GM23338 (cell line): ENCODE data around the gene PCDH1. TPM values are rescaled to one million over a fixed set of nuclear protein-coding genes. Genes with fewer than 3 reads are reported as not detected.

ENCODE experiments used
- ATAC-seq: fragments of 200-7000 bp; cut with Tn5 transposase; 3 replicates; pipeline ENCODE4 v1.9.1; 2020
- DNase-seq: peaks from one replicate; pipeline ENCODE4 v3.0.0-alpha.2; 2015; ENCODE audit warnings: low spot score
- H2AFZ ChIP-seq: fragments of 200-600 bp; sonication (generic); 2 replicates; pipeline ENCODE4 v1.8.0; 2016; ENCODE audit warnings: antibody characterized with exemption, mild to moderate bottlenecking, moderate library complexity
- H3F3A ChIP-seq: fragments of 200-600 bp; sonication (generic); replicated peaks from 2 replicates; pipeline ENCODE4 v1.8.0; 2017; ENCODE audit warnings: antibody characterized with exemption, mixed run types, low read depth
- H3K27ac ChIP-seq: fragments of 200-600 bp; sonication (generic); 2 replicates; pipeline ENCODE4 v1.6.1; 2016; ENCODE audit warnings: low read depth
- H3K27me3 ChIP-seq: fragments of 200-600 bp; sonication (generic); 2 replicates; pipeline ENCODE4 v1.8.0; 2016; ENCODE audit warnings: mild to moderate bottlenecking, mixed run types, moderate library complexity; ENCODE audit not compliant: insufficient read depth
- H3K36me3 ChIP-seq: fragments of 200-600 bp; sonication (generic); 2 replicates; pipeline ENCODE4 v1.8.0; 2016; ENCODE audit warnings: mild to moderate bottlenecking; ENCODE audit not compliant: insufficient read depth
- H3K4me1 ChIP-seq: fragments of 200-600 bp; sonication (generic); 2 replicates; pipeline ENCODE4 v1.8.0; 2016; ENCODE audit warnings: mild to moderate bottlenecking, moderate library complexity; ENCODE audit not compliant: insufficient read depth
- H3K4me2 ChIP-seq: fragments of 200-600 bp; sonication (generic); 2 replicates; pipeline ENCODE4 v1.7.1; 2017; ENCODE audit warnings: mixed run types
- H3K4me3 ChIP-seq: fragments of 200-600 bp; sonication (generic); 2 replicates; pipeline ENCODE4 v1.6.1; 2016; ENCODE audit warnings: mixed run types
- H3K79me2 ChIP-seq: fragments of 200-600 bp; sonication (generic); replicated peaks from 2 replicates; pipeline ENCODE4 v1.8.0; 2017; ENCODE audit warnings: mild to moderate bottlenecking; ENCODE audit not compliant: insufficient read depth
- H3K9me2 ChIP-seq: fragments of 200-600 bp; sonication (generic); 2 replicates; pipeline ENCODE4 v1.8.0; 2017; ENCODE audit not compliant: insufficient read depth
- H4K20me1 ChIP-seq: fragments of 200-600 bp; sonication (generic); replicated peaks from 2 replicates; pipeline ENCODE4 v1.8.0; 2017; ENCODE audit warnings: mild to moderate bottlenecking; ENCODE audit not compliant: insufficient read depth
- H3K27ac Mint-ChIP-seq: 2 replicates; pipeline ENCODE4 v1.8.0; 2020; ENCODE audit warnings: inconsistent platforms, mild to moderate bottlenecking, moderate library complexity, mixed read lengths
- H3K27me3 Mint-ChIP-seq: 3 replicates; pipeline ENCODE4 v1.8.0; 2022; ENCODE audit warnings: low read depth, mild to moderate bottlenecking, moderate library complexity, mixed read lengths, inconsistent platforms; ENCODE audit not compliant: insufficient read depth, poor library complexity
- H3K36me3 Mint-ChIP-seq: 3 replicates; pipeline ENCODE4 v1.8.0; 2021; ENCODE audit warnings: low read depth, mild to moderate bottlenecking, inconsistent platforms, moderate library complexity, mixed read lengths
- H3K4me1 Mint-ChIP-seq: 3 replicates; pipeline ENCODE4 v1.8.0; 2020; ENCODE audit warnings: mild to moderate bottlenecking, inconsistent platforms, mixed read lengths
- H3K4me3 Mint-ChIP-seq: 3 replicates; pipeline ENCODE4 v1.8.0; 2021; ENCODE audit warnings: moderate library complexity, mild to moderate bottlenecking, inconsistent platforms, mixed read lengths
- H3K9me3 Mint-ChIP-seq: 3 replicates; pipeline ENCODE4 v1.8.0; 2020; ENCODE audit warnings: moderate library complexity, mild to moderate bottlenecking, inconsistent platforms, mixed read lengths
- CREB1 ChIP-seq: fragments of 250-450 bp; sonication (Bioruptor Pico); IDR thresholded peaks from 2 replicates; pipeline ENCODE4 v1.5.0; 2020; ENCODE audit warnings: low read depth, mild to moderate bottlenecking, moderate library complexity
- EZH2 ChIP-seq: fragments of 200-600 bp; sonication (generic); IDR thresholded peaks from one replicate; pipeline ENCODE4 v1.8.0; 2017; ENCODE audit warnings: antibody characterized with exemption, mild to moderate bottlenecking, low read depth; ENCODE audit not compliant: unreplicated experiment
- POLR2AphosphoS5 ChIP-seq: IDR thresholded peaks from 2 replicates; pipeline ENCODE4 v1.6.1; 2016; ENCODE audit warnings: antibody characterized with exemption, low read depth
- ZNF114 ChIP-seq: fragments of 250-450 bp; sonication (Bioruptor Pico); IDR thresholded peaks from 2 replicates; pipeline ENCODE4 v1.5.0; 2020; ENCODE audit warnings: mild to moderate bottlenecking, moderate library complexity
- ZNF331 ChIP-seq: fragments of 250-450 bp; sonication (Bioruptor Pico); IDR thresholded peaks from 2 replicates; pipeline ENCODE4 v1.5.0; 2020; ENCODE audit warnings: low read depth, mild to moderate bottlenecking, moderate library complexity
- polyA plus RNA-seq: library from polyadenylated mRNA; unstranded; fragments of >200 nt; fragmentation: Nextera tagmentation; extraction: Ambion mirVana; gene quantifications from 2 replicates; pipeline ENCODE4 v1.2.1, GENCODE V29; 2016
- total RNA-seq: library from RNA; depleted of rRNA; stranded (reverse); fragments of >200 nt; shearing (Covaris generic); gene quantifications from 2 replicates; pipeline ENCODE4 v1.2.3, GENCODE V29; 2014
- TF ChIP-seq, protein P1 (sequence below), 2 experiments: fragments of 200-600 bp in 1 of 2; sonication (generic) in 1 of 2; conservative IDR thresholded peaks; 2 replicates each; pipeline versions ENCODE4 v1.5.1 to v1.6.1; 2016 to 2017; ENCODE audit warnings: antibody characterized with exemption in 2 of 2, low read depth in 2 of 2, mild to moderate bottlenecking in 2 of 2, moderate library complexity in 1 of 2
- TF ChIP-seq, protein P2 (sequence below): fragments of 250-450 bp; sonication (Bioruptor Pico); IDR thresholded peaks from 2 replicates; pipeline ENCODE4 v1.5.0; 2020; ENCODE audit warnings: mild to moderate bottlenecking, moderate library complexity
- TF ChIP-seq, protein P3 (sequence below): IDR thresholded peaks from 2 replicates; pipeline ENCODE4 v1.6.1; 2016; ENCODE audit warnings: antibody characterized with exemption

PCDH1 gene
- total and polyA plus RNA-seq, 2 experiments from 2014 or later: 26.2 to 183 TPM

DNA sequence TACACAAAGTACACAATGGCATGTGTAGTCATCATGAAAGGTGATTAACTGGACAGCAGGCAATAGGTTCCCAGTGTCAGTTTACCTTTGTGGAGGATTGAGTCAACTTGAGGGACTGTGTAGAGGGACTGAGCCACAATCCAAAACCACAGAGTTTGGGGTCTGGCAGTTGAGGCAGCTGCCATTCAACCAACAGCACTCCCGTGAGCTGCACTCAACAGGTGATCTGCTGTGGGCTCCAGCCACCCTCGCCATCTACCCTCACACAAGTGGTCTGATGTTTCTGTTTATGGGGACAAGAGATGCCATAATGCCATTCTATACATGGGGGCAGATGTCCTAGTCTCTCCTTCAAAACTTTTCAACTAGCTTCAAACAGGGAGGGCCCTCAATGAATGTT is 42.6 kb upstream of the PCDH1 start:
- Mint-ChIP-seq H3K9me3 (no peaks in the 10 kb centered on the region; the same call in 2 of the 3 replicates), H3K36me3 (peaks cover 14% of the 10 kb centered on the region), H3K27ac (no peak overlapping the region), H3K4me3 (no peak overlapping the region), H3K4me1 (peaks cover 12% of the 10 kb centered on the region), H3K27me3 (peaks cover 20% of the 10 kb centered on the region)
- Histone ChIP-seq H3K4me2 (no peak overlapping the region), H3K79me2 (peaks cover 15% of the 10 kb centered on the region), H2AFZ (no peak overlapping the region), H3K27me3 (no peaks in the 10 kb centered on the region), H3K4me3 (no peak overlapping the region), H3F3A (peaks cover 16% of the 10 kb centered on the region), H3K4me1 (peaks cover 21% of the 10 kb centered on the region), H4K20me1 (no peaks in the 10 kb centered on the region), H3K9me2 (0 out of 2 replicates have a peak, but pooled peaks cover 3% of the 10 kb centered on the region), H3K27ac (no peak overlapping the region), H3K36me3 (peaks cover 9% of the 10 kb centered on the region; the same call in 1 of the 2 replicates)
- TF ChIP-seq CREB1 (CRISPR knock-in tag) (no peak), ZNF114 (CRISPR knock-in tag) (no peak)
- TF ChIP-seq, protein P1, sequence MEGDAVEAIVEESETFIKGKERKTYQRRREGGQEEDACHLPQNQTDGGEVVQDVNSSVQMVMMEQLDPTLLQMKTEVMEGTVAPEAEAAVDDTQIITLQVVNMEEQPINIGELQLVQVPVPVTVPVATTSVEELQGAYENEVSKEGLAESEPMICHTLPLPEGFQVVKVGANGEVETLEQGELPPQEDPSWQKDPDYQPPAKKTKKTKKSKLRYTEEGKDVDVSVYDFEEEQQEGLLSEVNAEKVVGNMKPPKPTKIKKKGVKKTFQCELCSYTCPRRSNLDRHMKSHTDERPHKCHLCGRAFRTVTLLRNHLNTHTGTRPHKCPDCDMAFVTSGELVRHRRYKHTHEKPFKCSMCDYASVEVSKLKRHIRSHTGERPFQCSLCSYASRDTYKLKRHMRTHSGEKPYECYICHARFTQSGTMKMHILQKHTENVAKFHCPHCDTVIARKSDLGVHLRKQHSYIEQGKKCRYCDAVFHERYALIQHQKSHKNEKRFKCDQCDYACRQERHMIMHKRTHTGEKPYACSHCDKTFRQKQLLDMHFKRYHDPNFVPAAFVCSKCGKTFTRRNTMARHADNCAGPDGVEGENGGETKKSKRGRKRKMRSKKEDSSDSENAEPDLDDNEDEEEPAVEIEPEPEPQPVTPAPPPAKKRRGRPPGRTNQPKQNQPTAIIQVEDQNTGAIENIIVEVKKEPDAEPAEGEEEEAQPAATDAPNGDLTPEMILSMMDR (conservative IDR thresholded peaks at IDR 0.05; ENCODE audit: low read depth in 2 of 2): no peak
- DNase-seq: no peak
- ATAC-seq: no peak

DNA sequence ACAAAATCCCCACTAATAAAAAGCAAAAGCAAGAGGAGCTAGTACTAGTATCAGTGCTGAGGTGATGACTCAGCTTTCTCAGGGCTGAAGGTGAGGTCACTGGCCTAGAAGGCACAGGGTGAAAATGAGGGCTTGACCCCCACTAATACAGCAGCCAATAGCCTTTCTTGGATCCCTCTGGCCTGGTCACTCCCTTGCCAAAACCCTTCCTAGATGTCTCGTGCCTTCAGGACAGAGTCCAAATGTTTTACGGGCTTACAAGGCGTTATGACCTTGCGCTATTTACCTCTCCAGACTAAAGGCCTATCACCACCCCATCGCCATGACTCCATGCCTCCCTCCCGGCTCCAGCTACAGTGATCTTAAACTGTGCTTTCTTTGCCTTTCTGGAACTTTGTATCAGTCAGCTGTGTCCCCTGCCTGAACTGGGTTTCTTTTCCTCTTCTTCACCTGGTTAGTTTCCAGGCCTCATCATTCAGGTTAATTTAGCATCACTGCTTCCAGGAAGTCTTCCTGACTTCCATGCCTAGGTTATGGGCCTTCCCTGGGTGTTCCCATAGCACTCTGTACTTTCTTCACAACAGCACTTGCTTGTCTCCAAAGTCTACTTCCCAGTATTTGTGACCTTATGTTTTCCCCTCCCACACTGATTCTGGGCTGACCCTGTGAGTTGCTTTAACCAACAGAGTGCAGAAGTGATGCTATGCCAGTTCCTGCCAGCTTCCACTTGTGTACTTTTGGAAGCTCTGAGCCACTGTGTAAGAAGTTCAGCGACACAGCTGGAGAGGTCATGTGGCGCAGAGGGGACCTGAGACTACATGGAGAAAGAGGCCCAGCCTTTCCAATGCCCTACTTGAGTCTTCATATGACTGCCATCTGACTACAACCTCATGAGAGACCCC is 41.3 kb upstream of the PCDH1 start:
- Mint-ChIP-seq H3K27ac (peak overlapping the region; percentile 44), H3K27me3 (peaks cover 32% of the 10 kb centered on the region), H3K4me1 (peaks cover 22% of the 10 kb centered on the region), H3K36me3 (peaks cover 6% of the 10 kb centered on the region), H3K9me3 (no peaks in the 10 kb centered on the region; the same call in 2 of the 3 replicates), H3K4me3 (no peak overlapping the region)
- Histone ChIP-seq H3K79me2 (peaks cover 3% of the 10 kb centered on the region), H3F3A (peaks cover 24% of the 10 kb centered on the region), H2AFZ (no peak overlapping the region), H3K27ac (no peak overlapping the region), H3K4me1 (peaks cover 25% of the 10 kb centered on the region), H3K36me3 (no peaks in the 10 kb centered on the region), H3K4me2 (no peak overlapping the region), H3K27me3 (peaks cover 11% of the 10 kb centered on the region; the same call in 1 of the 2 replicates), H4K20me1 (no peaks in the 10 kb centered on the region), H3K9me2 (no peaks in the 10 kb centered on the region), H3K4me3 (no peak overlapping the region)
- no peak for DNase-seq
- TF ChIP-seq, protein P2, sequence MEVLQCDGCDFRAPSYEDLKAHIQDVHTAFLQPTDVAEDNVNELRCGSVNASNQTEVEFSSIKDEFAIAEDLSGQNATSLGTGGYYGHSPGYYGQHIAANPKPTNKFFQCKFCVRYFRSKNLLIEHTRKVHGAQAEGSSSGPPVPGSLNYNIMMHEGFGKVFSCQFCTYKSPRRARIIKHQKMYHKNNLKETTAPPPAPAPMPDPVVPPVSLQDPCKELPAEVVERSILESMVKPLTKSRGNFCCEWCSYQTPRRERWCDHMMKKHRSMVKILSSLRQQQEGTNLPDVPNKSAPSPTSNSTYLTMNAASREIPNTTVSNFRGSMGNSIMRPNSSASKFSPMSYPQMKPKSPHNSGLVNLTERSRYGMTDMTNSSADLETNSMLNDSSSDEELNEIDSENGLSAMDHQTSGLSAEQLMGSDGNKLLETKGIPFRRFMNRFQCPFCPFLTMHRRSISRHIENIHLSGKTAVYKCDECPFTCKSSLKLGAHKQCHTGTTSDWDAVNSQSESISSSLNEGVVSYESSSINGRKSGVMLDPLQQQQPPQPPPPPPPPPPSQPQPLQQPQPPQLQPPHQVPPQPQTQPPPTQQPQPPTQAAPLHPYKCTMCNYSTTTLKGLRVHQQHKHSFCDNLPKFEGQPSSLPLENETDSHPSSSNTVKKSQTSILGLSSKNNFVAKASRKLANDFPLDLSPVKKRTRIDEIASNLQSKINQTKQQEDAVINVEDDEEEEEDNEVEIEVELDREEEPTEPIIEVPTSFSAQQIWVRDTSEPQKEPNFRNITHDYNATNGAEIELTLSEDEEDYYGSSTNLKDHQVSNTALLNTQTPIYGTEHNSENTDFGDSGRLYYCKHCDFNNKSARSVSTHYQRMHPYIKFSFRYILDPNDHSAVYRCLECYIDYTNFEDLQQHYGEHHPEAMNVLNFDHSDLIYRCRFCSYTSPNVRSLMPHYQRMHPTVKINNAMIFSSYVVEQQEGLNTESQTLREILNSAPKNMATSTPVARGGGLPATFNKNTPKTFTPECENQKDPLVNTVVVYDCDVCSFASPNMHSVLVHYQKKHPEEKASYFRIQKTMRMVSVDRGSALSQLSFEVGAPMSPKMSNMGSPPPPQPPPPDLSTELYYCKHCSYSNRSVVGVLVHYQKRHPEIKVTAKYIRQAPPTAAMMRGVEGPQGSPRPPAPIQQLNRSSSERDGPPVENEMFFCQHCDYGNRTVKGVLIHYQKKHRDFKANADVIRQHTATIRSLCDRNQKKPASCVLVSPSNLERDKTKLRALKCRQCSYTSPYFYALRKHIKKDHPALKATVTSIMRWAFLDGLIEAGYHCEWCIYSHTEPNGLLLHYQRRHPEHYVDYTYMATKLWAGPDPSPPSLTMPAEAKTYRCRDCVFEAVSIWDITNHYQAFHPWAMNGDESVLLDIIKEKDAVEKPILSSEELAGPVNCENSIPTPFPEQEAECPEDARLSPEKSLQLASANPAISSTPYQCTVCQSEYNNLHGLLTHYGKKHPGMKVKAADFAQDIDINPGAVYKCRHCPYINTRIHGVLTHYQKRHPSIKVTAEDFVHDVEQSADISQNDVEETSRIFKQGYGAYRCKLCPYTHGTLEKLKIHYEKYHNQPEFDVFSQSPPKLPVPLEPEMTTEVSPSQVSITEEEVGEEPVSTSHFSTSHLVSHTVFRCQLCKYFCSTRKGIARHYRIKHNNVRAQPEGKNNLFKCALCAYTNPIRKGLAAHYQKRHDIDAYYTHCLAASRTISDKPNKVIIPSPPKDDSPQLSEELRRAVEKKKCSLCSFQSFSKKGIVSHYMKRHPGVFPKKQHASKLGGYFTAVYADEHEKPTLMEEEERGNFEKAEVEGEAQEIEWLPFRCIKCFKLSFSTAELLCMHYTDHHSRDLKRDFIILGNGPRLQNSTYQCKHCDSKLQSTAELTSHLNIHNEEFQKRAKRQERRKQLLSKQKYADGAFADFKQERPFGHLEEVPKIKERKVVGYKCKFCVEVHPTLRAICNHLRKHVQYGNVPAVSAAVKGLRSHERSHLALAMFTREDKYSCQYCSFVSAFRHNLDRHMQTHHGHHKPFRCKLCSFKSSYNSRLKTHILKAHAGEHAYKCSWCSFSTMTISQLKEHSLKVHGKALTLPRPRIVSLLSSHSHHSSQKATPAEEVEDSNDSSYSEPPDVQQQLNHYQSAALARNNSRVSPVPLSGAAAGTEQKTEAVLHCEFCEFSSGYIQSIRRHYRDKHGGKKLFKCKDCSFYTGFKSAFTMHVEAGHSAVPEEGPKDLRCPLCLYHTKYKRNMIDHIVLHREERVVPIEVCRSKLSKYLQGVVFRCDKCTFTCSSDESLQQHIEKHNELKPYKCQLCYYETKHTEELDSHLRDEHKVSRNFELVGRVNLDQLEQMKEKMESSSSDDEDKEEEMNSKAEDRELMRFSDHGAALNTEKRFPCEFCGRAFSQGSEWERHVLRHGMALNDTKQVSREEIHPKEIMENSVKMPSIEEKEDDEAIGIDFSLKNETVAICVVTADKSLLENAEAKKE (CRISPR knock-in tag): no peak
- TF ChIP-seq POLR2AphosphoS5 (no peak), EZH2 (no peak), ZNF331 (CRISPR knock-in tag) (no peak), CREB1 (CRISPR knock-in tag) (no peak)
- TF ChIP-seq, protein P3, sequence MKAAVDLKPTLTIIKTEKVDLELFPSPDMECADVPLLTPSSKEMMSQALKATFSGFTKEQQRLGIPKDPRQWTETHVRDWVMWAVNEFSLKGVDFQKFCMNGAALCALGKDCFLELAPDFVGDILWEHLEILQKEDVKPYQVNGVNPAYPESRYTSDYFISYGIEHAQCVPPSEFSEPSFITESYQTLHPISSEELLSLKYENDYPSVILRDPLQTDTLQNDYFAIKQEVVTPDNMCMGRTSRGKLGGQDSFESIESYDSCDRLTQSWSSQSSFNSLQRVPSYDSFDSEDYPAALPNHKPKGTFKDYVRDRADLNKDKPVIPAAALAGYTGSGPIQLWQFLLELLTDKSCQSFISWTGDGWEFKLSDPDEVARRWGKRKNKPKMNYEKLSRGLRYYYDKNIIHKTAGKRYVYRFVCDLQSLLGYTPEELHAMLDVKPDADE: no peak
- TF ChIP-seq, protein P1 (conservative IDR thresholded peaks at IDR 0.05; ENCODE audit: low read depth in 2 of 2): no peak
- no peak for ATAC-seq
